Measurements from ENCODE around the gene ROBO2.

DNA sequence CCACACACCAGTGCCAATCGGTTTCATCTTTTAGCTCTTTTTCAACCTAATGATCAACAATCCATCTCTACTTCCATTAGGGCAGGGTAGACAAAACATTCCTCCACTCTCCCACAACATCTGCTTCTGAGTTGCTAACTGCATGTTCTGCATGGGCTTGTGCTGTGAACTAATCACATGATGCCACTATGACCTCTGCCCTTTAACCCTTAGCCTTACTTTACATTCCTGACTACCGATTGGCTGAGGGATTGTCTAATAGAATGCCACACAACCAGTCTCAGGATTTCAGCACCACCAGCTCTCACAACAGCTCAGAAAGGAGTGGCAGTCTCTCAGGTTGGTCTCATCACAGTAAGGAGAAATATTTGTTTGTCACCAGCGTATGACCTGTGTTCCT is 562.8 kb downstream of the ROBO2 start:
- TF ChIP-seq POLR2AphosphoS5 (IDR thresholded peaks at IDR 0.05): no peak
- TF ChIP-seq, protein P1, sequence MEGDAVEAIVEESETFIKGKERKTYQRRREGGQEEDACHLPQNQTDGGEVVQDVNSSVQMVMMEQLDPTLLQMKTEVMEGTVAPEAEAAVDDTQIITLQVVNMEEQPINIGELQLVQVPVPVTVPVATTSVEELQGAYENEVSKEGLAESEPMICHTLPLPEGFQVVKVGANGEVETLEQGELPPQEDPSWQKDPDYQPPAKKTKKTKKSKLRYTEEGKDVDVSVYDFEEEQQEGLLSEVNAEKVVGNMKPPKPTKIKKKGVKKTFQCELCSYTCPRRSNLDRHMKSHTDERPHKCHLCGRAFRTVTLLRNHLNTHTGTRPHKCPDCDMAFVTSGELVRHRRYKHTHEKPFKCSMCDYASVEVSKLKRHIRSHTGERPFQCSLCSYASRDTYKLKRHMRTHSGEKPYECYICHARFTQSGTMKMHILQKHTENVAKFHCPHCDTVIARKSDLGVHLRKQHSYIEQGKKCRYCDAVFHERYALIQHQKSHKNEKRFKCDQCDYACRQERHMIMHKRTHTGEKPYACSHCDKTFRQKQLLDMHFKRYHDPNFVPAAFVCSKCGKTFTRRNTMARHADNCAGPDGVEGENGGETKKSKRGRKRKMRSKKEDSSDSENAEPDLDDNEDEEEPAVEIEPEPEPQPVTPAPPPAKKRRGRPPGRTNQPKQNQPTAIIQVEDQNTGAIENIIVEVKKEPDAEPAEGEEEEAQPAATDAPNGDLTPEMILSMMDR (IDR thresholded peaks at IDR 0.05 in 8 of 11, conservative IDR thresholded peaks at IDR 0.05 in 3 of 11): no peak
- TF ChIP-seq POLR2A (IDR thresholded peaks at IDR 0.05): no peak
